Cardiac muscle cell (in vitro differentiated cells and primary cell): ENCODE measurements around the gene NME3. TPM values are rescaled to one million over a fixed set of nuclear protein-coding genes. Genes with fewer than 3 reads are reported as not detected.

ENCODE experiments used
- DNase-seq, 2 donors: peaks; one replicate each; pipeline versions ENCODE4 v3.0.0 to v3.0.0-alpha.2; 2010 to 2017; ENCODE audit warnings: low read depth in 1 of 2, low spot score in 1 of 2
- H3K27ac ChIP-seq: fragments of 200-600 bp; sonication (generic); 2 replicates; pipeline ENCODE4 v1.5.1; 2016
- H3K27me3 ChIP-seq: fragments of 200-600 bp; sonication (generic); 2 replicates; pipeline ENCODE4 v1.6.0; 2016; ENCODE audit warnings: control low read depth
- H3K36me3 ChIP-seq: fragments of 200-600 bp; sonication (generic); 2 replicates; pipeline ENCODE4 v1.5.1; 2016; ENCODE audit warnings: control low read depth
- H3K4me1 ChIP-seq: fragments of 200-600 bp; sonication (generic); 2 replicates; pipeline ENCODE4 v1.8.1; 2017; ENCODE audit warnings: low read depth, mild to moderate bottlenecking, mixed run types
- H3K4me3 ChIP-seq: fragments of 200-600 bp; sonication (generic); 2 replicates; pipeline ENCODE4 v1.5.1; 2016; ENCODE audit warnings: mild to moderate bottlenecking
- H3K9me3 ChIP-seq: fragments of 200-600 bp; sonication (generic); 2 replicates; pipeline ENCODE4 v1.5.1; 2017; ENCODE audit warnings: low read depth, mild to moderate bottlenecking, control low read depth
- CTCF ChIP-seq: IDR thresholded peaks from 2 replicates; pipeline ENCODE4 v1.5.1; 2012; ENCODE audit warnings: low read depth, mild to moderate bottlenecking, low read length
- polyA plus RNA-seq: library from polyadenylated mRNA; unstranded; fragments of >200 nt; fragmentation: Nextera tagmentation; extraction: Ambion mirVana; gene quantifications from 2 replicates; pipeline ENCODE4 v1.2.1, GENCODE V29; 2016
- total RNA-seq: library from RNA; depleted of rRNA; stranded (reverse); fragments of >200 nt; gene quantifications from 2 replicates; pipeline ENCODE4 v1.2.3, GENCODE V29; 2016

The NME3 gene
- total RNA-seq (72.2 and 106 TPM in 2 replicates), polyA plus RNA-seq (76.9 and 112 TPM in 2 replicates)

- Histone ChIP-seq H3K27ac (no peak within 1 kb of the TSS), H3K4me3 (peak within 1 kb of the TSS; percentile 59), H3K36me3 (peaks cover 16% of the 10 kb centered on the region), H3K9me3 (no peaks in the 10 kb centered on the region), H3K27me3 (no peaks in the 10 kb centered on the region), H3K4me1 (peaks cover 13% of the 10 kb centered on the region)
- no peak for TF ChIP-seq CTCF
- DNase-seq, result peak; percentile 69 to 71
These were observed at the start of gene NME3 for GRCh38 chr16:1771188-1771863. TSS of gene NME3 (minus strand) at chr16:1771543. CDS start at chr16:1771534, 9 bp downstream.

GRCh38 chr16:1820946-1821290, 49.6 kb upstream of the NME3 start:
- no peaks in the 10 kb centered on the region for H3K27me3 ChIP-seq
- H3K27ac ChIP-seq, result no peak overlapping the region
- peaks cover 3% of the 10 kb centered on the region for H3K4me1 ChIP-seq
- DNase-seq, result no peak
- no peaks in the 10 kb centered on the region for H3K9me3 ChIP-seq
- peaks cover 17% of the 10 kb centered on the region for H3K36me3 ChIP-seq
- H3K4me3 ChIP-seq, result no peak overlapping the region
- no peak for TF ChIP-seq CTCF

GRCh38 chr16:1820096-1820945, 49.0 kb upstream of the NME3 start:
- Histone ChIP-seq H3K9me3 (no peaks in the 10 kb centered on the region), H3K36me3 (peaks cover 20% of the 10 kb centered on the region), H3K27me3 (no peaks in the 10 kb centered on the region), H3K4me1 (no peaks in the 10 kb centered on the region), H3K4me3 (no peak overlapping the region), H3K27ac (no peak overlapping the region)
- TF ChIP-seq CTCF, result no peak
- DNase-seq, result no peak

GRCh38 chr16:1819611-1820010, 48.3 kb upstream of the NME3 start:
- Histone ChIP-seq H3K4me3 (no peak overlapping the region), H3K9me3 (no peaks in the 10 kb centered on the region), H3K4me1 (no peaks in the 10 kb centered on the region), H3K27me3 (no peaks in the 10 kb centered on the region), H3K27ac (no peak overlapping the region), H3K36me3 (peaks cover 22% of the 10 kb centered on the region)
- no peak for DNase-seq
- no peak for TF ChIP-seq CTCF

GRCh38 chr16:1818873-1819525, 47.7 kb upstream of the NME3 start:
- no peaks in the 10 kb centered on the region for H3K27me3 ChIP-seq
- TF ChIP-seq CTCF, result no peak
- H3K4me3 ChIP-seq, result no peak overlapping the region
- peaks cover 22% of the 10 kb centered on the region for H3K36me3 ChIP-seq
- DNase-seq, result no peak
- no peak overlapping the region for H3K27ac ChIP-seq
- H3K4me1 ChIP-seq, result no peaks in the 10 kb centered on the region
- H3K9me3 ChIP-seq, result no peaks in the 10 kb centered on the region
